ENCODE measurements around the gene AIFM3.

- TF ChIP-seq CTCF (IDR thresholded peaks at IDR 0.05; ENCODE audit: low read depth, low read length) (no peak), EZH2phosphoT487 (IDR thresholded peaks at IDR 0.05; ENCODE audit: low read depth) (no peak)
Observed at GRCh38 chr22:20964090-20964798, 2.8 kb upstream of the AIFM3 start.

Measured in OCI-LY3 (cell line).